ENCODE measurements around the gene MUSTN1.

Gene MUSTN1

DNA sequence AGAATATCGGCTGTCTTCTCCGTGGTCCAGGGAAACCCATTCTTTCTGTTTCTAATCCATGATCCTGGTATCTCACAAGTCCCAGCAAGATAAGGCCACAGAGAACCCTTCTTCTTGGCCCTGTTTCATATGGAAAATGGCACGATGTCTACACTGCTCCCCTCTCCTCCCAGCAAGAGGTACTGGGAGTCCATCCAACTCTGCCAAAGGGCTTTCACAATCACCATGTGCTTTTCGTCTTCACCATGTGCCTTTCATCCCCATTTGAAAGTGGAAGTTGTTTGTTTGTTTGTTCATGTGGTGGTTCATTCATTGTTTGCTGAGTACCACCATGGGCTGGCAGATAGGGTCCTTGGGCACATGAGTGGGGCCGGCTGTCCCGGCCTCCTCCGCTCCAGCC lies 34.7 kb downstream of the MUSTN1 start:
- no peak for DNase-seq (ENCODE audit: low spot score)

DNA sequence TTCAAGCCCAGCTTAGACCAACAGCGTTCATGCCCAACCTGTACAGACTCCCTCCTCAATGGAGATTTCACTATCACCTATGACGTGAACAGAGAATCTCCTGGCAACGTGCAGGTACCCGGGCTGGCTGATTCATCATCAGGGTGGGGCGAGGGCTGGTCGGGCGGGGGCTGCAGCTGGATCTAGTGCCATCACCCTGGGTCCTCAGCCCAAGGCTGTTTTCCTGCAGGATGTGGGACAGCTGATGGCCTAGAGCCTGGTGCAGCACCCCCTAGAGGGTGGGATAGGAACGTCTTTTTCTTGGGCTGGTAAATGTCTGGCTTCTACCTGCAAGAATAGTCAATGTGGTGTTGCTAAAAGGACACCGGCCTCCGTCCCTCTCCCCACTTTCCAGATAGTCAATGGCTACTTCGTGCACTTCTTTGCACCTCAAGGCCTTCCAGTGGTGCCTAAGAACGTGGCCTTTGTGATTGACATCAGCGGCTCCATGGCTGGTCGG lies 35.8 kb downstream of the MUSTN1 start:
- peak; percentile 3 for DNase-seq (ENCODE audit: low spot score)

DNA sequence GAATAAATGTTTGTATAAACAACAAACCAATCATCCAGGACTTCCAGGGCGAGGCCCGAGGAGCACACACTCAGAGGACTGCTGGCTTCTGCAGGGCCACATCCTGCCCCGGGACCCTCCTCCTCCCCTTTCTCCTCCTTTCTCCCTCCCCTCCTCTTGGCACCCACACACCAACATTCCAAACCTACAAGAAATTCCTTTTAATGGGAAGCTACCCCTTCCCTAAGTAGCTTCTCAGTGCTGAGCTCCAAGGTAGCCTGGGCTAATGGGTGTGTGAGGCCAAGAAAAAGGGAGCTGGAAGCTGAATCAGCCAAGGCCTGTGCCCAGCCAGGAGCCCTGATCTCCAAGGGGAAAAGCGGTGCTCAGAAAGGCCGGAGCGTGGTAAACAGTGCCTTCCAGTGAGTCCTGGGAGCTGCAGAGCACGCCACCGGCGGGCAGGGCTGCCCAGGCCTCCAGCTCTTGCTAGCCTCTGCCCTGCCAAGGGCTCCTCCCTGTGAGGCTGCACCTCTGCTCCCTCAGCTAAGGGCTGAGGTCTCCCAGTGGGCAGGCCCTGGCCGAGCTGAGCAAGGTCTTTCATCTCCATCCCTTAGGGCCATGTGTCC lies 36.3 kb downstream of the MUSTN1 start:
- DNase-seq (ENCODE audit: low spot score), result no peak

DNA sequence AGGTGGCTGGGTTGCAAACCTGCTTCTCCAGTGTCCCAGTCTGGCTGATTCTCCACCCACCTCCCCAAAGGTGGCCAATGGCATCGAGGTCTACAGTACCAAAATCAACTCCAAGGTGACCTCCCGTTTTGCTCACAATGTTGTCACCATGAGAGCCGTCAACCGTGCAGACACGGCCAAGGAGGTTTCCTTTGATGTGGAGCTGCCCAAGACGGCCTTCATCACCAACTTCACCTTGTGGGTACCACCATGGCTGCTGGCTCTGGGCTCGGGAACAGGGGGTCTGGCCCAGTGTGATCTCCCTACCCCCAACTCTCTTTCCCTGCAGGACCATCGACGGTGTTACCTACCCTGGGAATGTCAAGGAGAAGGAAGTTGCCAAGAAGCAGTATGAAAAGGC lies 38.4 kb downstream of the MUSTN1 start:
- no peak for DNase-seq (ENCODE audit: low spot score)

DNA sequence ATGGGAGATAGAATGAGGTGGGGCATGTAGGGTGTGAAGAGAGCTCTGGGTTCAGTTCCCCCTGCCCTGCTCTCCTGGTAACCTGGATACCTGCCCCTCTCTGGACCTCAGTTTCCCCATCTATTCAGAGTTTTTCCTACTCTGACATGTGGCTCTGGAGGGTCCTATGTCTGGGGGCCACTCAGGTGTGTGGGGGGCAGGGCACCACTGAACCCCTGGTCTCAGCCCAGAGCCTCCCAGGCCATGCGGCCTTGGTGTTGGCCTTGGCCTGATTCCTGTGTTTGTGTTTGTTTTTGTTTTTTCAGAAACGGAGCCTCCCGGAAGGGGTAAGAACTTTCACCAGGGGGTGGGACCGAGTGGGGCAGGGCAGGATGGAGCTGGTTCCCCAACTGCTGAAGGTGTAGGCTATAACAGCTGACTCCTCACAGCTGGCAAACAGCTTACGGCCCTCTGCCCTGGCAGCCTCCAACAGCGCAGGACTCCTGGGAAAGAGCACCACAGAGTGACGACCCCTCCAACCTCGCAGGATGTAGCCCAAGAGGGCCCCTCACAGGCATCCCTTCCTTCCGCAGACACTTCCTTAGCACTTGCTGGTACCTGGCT lies 39.4 kb downstream of the MUSTN1 start:
- DNase-seq (ENCODE audit: low spot score), result no peak

DNA sequence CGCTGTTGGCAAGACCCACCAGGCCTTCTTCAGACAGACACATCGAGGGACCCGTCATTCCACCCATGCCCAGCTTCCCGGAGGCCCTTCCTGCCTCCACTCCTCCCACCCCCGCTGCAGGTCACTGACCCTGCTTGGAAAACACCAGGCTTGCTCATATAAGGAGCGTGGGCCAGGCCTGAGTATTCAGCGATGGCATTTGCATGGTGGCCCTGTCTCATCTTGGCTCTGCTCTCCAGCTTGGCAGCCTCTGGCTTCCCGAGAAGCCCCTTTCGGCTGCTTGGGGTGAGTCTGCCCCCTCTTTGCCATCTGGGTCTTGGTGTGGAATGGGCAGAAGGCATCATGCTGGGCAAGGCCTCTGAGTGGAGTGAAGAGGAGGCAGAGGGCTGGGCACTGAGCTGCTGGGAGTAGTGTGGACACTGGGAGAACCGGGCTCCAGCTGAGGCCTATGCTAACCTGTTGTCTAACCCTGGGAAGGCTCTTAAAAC lies 40.2 kb downstream of the MUSTN1 start, which contains the start of gene ITIH3:
Gene ITIH3 (plus strand): TSS at position 185 of the 488 bp plus-strand sequence. CDS start 8 bp downstream, at position 193.
- DNase-seq (ENCODE audit: low spot score), result no peak

DNA sequence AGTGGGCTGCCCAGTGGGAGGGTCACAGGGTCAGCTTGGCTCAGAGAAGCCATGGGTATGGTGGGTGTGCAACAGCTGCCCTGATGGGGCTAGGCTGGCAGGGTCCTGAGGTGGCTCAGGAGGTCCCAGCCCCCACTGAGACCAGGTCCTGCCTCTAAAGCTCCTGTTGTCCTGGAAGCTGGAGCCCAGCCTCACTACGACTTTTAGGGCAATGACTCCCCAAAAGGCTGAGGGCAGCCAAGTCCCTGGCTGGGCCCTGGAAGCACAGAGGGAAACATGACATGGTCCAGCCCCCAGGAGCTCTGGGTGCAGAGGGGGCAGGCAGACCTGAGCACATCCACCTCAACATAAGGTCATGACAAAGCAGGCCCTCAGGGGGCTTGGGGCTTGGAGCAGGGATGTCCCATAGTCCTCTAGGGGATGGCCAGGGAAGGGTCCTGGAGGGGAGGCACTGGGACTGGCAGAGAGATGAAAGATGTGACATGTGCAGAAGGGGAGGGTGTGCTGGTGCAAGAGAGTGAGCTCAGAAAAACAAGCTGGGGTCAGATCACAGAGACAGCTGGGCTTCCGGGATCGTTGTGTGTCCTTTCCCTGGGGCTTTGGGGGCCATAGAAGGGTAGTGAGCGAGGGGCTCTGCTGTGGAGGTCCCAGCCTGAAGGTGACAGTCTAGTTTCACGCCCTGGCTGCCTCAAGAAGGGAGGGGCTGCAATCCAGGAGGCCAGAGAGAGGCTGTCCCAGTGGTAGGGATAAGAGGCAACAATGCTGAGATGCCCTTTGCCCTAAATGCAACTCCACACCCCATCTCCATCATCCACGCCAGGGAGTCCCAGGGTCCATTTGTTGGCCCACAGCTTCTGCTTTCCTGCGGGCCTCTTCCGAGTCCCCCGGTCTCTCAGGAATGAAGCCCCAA lies 40.9 kb downstream of the MUSTN1 start:
- DNase-seq (ENCODE audit: low spot score), result no peak

DNA sequence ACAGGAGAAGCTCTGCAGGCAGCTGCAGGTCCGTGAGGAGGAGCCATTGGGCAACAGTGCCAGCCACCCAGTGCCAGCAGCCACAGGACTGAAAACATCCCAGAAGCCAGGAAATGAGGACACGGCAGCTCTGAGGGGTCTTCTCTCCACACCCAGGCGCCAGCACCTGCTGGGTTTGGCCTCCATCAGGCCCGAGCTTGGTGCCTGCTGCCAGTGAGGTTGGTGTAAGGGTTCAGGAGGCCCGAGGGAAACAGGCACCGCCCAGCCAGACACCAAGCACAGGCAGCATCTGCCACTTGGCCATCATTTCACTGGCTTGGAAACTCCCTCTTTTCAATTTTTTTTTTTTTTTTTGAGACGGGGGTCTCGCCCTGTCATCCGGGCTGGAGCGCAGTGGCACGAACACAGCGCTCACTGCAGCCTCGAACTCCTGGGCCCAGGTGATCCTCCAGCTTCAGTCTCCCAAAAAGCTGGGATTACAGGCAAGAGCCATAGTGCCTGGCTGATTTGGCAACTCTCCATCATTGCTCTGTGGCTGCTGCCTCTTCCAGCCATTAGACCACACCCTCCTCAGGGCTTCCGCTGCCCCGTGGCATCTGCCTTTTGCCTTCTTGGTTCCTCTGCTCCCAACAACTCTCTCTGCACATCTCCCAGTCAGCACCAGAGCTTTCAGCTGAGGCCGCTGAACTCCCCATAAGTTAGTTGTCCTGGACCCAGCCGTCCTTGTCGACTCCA lies 41.7 kb downstream of the MUSTN1 start:
- DNase-seq (ENCODE audit: low spot score), result no peak

DNA sequence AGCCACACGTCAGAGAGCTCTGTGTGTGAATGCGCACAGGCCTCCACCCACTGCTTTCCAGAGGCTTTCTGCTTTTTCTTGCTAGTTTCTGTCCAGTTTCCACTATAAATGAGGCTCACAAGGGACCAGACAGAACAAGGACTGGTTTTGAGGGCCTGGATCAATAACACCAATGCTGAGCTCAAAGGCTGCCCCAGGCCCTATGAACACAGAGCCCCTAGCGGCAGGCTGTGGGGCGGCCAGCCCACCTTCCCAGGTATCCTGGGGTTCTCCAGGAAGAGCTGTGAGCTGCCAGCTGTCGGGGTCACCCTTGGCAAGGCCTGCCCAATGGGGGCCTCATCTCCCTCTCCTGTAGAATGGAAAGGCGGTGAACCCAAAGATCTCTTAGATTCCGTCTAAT lies 42.4 kb downstream of the MUSTN1 start:
- no peak for DNase-seq (ENCODE audit: low spot score)

DNA sequence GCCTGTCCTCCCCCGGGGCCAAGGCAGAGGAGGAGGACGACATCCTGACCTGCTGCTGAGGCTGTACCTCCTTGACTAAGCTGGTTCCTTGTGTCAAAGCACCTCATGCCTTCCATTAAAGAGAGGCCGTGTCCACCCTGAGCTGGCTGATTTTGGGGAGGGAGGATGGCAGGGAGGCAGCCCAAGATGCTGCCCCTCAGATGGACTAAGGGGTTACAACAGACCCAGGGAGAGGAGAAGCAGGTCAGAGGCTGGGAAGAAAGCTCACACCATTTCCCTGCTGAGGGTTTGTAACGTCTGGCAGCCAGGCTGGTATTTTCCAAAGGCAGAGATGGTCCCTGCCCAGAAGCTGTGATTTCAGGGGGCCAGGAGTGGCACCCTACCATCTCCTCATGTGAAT lies 42.9 kb downstream of the MUSTN1 start:
- no peak for DNase-seq (ENCODE audit: low spot score)

DNA sequence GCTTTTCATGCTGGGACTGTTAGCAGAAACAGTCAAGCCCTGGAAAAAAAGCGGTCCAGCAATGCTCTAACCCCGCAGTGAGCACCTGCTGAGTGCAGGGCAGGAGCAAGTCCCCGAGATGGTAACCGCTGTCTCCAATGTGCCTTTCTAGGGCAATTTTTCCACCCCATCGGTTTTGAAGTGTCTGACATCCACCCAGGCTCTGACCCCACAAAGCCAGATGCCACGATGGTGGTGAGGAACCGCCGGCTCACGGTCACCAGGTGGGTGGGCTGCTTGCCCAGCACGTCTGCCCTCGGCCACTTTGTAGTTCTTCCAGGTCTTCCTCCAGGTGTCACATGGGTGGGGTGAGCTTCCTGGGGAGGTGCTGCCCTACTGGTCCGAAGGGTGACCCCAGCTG lies 43.5 kb downstream of the MUSTN1 start:
- no peak for DNase-seq (ENCODE audit: low spot score)

DNA sequence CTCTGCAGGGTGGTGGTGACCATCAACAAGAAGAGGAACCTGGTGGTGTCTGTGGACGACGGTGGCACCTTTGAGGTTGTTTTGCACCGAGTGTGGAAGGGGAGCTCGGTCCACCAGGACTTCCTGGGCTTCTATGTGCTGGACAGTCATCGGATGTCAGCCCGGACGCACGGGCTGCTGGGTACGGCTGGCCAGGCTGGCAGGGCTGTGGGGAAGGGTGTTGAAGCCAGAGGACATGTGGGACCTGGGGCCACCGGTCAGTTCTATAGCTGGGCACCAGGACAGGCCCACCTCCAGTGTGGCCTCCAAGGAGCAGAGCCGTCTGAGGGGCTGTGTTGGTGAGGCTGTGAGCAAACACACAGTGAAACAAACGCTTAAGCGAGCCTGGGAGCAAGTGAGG lies 44.1 kb downstream of the MUSTN1 start:
- no peak for DNase-seq (ENCODE audit: low spot score)

DNA sequence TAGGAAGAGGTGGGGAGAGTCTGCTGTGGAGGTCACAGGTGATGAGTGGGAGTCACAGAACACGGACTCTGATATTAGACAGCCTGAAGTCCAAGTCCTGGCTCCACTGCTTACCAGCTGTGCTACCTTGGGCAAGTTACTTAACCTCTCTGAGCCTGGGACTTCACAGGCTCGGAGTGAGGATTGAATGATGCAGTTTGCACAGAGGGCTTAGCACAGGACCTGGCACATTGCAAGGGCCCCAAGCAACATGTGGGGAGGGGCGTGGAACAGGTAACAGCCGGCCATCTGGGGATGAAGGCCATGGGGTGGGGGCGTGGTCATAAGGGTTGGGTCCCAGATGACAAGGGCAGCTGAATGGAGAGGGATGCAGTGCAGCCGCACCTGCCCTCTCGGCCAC lies 44.5 kb downstream of the MUSTN1 start:
- no peak for DNase-seq (ENCODE audit: low spot score)

DNA sequence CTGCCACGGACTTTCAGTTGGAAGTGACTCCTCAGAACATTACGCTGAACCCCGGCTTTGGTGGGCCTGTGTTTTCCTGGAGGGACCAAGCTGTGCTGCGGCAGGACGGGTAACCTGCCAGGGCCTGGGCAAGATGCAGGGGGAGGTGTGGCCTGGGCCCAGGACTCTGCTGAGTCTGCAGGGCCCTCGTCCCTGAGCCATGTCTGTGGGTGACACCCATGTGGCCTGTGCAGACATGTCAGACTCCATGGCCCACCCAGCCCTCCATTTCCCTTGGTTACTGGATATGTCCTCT lies 45.1 kb downstream of the MUSTN1 start:
- no peak for DNase-seq (ENCODE audit: low spot score)

DNA sequence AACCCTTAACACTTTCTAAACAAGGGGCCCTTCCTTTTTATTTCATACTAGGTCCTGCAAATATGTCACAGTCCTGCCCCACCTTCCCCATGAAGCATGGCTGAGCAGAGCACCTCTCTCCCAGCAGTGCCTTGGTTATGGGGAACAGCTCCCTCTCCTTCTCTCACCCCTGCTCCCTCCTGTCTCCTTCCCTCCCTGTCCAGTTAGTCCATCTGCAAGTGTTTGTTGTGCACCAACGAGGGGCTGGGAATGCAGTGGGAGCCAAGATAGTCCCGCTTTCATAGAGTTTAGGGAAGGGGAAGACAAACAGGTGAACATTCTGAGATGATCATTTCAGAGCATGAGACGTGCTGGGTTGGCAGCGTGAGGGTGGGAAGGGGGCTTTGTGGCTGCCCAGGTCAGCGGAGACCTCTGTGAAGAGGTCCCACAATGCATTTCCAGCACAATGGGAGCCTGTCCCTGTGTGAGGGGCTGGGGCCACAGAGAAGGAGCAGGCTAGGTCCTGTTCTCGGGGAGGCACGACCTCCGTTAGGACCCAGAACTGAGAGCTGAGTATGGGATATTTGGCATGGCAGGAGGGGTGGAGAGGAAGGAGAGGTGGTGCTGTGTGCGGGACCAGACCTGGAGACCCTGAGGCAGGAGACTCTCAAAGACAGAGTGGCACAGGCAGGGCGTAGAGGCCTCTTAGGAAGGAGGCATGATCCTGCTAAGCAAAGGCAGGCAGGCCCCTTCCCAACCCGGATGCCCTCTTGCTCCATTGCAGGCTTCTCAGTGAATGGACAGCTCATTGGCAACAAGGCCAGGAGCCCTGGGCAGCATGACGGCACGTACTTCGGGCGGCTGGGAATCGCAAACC lies 45.7 kb downstream of the MUSTN1 start:
- no peak for DNase-seq (ENCODE audit: low spot score)

DNA sequence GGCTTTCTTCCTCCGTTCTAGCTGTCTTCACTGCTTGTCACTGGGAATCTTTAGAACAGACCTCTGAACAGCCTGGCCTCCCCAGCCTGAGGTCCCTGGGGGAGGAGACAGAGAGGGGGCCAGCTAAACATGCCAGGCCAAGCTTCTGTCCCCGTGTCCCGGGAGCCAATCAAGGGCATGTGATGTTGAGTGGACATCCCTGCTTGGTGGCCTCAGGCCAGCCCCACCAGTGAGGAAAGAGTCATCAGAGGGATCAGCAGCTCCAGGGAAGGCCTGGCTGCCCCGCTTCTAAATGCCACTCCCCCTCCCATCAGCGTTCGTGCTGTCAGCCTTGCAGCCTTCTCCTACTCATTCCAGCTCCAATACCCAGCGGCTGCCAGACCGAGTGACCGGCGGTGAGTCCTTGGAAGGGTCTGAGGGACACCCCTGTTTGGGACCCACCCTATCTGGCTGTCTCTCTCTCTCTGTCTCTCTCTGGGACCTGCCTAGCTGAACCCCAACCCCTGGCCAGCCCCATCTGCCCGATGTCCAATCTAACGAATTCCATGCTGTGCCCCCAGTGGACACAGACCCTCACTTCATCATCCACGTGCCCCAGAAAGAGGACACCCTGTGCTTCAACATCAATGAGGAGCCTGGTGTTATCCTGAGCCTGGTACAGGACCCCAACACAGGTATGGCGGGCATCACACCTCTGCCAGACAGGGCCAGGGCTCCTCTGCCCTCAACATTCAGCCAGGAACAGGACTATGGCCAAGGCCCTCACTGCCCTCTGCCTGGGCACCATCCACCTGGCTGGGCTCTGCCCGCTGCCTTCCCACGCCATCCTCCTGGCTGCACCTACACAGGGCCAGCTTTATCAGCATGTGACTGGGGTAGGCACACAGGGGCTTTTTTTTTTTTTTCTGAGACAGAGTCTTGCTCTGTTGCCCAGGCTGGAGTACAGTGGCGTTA lies 46.9 kb downstream of the MUSTN1 start:
- no peak for DNase-seq (ENCODE audit: low spot score)

DNA sequence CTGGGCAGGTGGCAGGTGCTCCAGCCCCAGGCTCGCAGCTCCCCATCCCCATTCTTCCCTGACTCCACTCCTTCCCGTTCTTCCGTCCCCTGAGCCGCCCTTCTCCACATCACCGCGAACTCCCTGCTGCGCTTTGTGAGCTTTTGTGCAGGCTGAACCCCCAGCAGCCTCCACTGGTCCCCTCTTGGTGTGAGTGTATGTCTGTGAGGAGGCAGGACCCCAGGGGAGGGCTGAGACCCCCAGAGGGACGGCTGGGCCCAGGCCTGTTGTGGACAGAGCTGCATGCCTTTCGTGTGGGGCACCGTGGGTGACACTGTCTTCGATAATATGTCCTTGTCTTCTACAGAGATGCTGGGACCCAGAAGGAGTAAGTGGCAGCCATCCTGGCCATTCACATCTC lies 47.6 kb downstream of the MUSTN1 start:
- DNase-seq (ENCODE audit: low spot score), result no peak

DNA sequence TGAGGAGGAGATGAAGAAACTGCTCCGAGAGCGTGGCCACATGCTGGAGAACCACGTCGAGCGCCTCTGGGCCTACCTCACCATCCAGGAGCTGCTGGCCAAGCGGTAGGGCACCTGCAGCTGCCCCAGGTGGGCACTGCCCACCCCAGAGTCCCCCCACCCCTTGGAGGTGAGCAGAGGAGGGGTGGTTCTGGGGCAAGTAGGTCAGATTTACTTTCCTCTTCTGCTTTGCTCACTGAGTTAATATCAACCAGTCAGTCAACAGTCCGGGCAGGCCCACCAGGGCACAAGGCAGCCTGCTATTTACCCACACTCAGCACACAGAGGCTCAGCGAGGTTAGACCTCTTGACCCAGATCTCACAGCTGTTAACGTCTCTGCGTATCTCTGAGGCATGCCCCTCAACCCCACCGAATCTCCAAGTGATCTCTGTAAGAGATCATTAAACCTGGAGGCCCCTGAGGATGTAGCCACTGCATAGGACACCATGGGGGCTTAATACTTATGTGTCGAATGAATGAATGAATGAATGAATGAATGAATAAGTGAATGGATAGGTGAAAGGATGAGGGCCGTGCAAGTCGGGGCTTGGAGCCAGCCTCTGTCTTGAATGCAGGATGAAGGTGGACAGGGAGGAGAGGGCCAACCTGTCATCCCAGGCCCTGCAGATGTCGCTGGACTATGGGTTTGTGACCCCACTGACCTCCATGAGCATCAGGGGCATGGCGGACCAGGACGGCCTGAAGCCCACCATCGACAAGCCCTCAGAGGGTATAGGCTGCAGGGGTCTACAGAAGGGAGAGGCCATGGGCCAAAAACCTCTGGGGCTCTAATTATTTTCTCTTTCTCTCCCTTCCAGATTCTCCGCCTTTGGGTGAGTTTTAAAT lies 48.2 kb downstream of the MUSTN1 start:
- no peak for DNase-seq (ENCODE audit: low spot score)

DNA sequence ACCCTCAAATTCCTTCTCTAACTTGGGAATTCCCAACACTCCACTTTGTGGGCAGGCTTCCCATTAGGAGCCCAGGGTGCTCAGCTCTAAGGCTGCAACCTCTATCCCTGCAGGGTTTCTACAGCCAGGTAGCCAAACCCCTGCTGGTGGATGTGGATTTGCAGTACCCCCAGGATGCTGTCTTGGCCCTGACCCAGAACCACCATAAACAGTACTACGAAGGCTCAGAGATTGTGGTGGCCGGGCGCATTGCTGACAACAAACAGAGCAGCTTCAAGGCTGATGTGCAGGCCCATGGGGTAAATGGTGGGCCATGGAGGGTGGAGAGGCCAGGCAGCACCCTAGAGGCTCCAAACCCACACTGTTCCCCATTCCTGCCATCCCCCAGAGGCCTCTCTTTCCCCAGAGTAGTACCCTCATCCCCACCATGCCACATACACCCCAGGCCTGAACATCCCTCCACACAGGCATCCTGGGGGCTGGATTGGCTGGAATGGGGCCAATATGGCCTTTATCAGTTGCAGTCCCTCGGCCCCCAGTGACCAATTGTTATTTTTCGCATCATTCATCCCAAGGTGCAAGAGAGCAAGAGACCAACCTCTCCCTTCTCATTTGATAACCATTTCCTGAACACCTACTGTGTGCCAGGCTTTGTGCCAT lies 49.8 kb downstream of the MUSTN1 start:
- DNase-seq (ENCODE audit: low spot score), result no peak

Data from CD4-positive, alpha-beta T cell treated with Interleukin-2 at 100 ng/mL for 4 hours (primary cell).